Common myeloid progenitor, CD34-positive (primary cell): ENCODE data around the gene GCK.

Source experiments
- CTCF ChIA-PET: fragments of 350-600 bp; sonication (Branson Sonifier 250); formaldehyde crosslinking; loops from one replicate; lab custom pipeline; 2021; ENCODE audit warnings: antibody characterized with exemption; lab: Charles Lee
- POLR2A ChIA-PET: fragments of 350-600 bp; sonication (Branson Sonifier 250); formaldehyde crosslinking; loops from one replicate; lab custom pipeline; 2021; ENCODE audit warnings: antibody characterized with exemption; lab: Charles Lee
- DNase-seq, 3 donors: peaks; one replicate each; pipeline versions ENCODE4 v3.0.0 to v3.0.0-alpha.2; 2013
- H3K27ac ChIP-seq, 2 experiments: 1 replicate in 1 of 2; 2 replicates in 1 of 2; pipeline ENCODE4 v1.7.0; 2013; ENCODE audit warnings: inconsistent platforms in 2 of 2, low read length in 2 of 2, mild to moderate bottlenecking in 2 of 2, low read depth in 1 of 2, moderate library complexity in 1 of 2; ENCODE audit not compliant: severe bottlenecking in 2 of 2, insufficient read depth in 1 of 2, poor library complexity in 1 of 2
- H3K27me3 ChIP-seq, 5 experiments: replicated peaks in 2 of 5; 1 replicate in 3 of 5; 2 replicates in 2 of 5; pipeline versions ENCODE4 v1.6.1 to v1.7.0; 2013; ENCODE audit warnings: low read length in 4 of 5, mild to moderate bottlenecking in 2 of 5, moderate library complexity in 2 of 5, inconsistent platforms in 1 of 5; ENCODE audit not compliant: insufficient read depth in 5 of 5, control insufficient read depth in 4 of 5
- H3K36me3 ChIP-seq, 4 experiments: 1 replicate in 2 of 4; 2 replicates in 2 of 4; pipeline versions ENCODE4 v1.6.1 to v1.7.0; 2013; ENCODE audit warnings: low read length in 3 of 4, control low read depth in 1 of 4, mild to moderate bottlenecking in 1 of 4; ENCODE audit not compliant: control insufficient read depth in 4 of 4, insufficient read depth in 4 of 4
- H3K4me1 ChIP-seq, 4 experiments: 1 replicate in 3 of 4; 2 replicates in 1 of 4; pipeline versions ENCODE4 v1.6.1 to v1.7.1; 2013; ENCODE audit warnings: low read length in 3 of 4, mild to moderate bottlenecking in 3 of 4, control low read depth in 1 of 4, inconsistent platforms in 1 of 4, moderate library complexity in 1 of 4; ENCODE audit not compliant: control insufficient read depth in 4 of 4, insufficient read depth in 4 of 4; ENCODE audit errors: control extremely low read depth in 1 of 4
- H3K4me3 ChIP-seq, 7 experiments: 1 replicate in 4 of 7; 2 replicates in 3 of 7; pipeline versions ENCODE4 v1.5.1 to v1.7.0; 2013; ENCODE audit warnings: mild to moderate bottlenecking in 7 of 7, low read length in 6 of 7, moderate library complexity in 6 of 7, inconsistent platforms in 2 of 7, low read depth in 2 of 7, control low read depth in 1 of 7; ENCODE audit not compliant: insufficient read depth in 4 of 7, control insufficient read depth in 1 of 7; ENCODE audit errors: extremely low read depth in 1 of 7
- H3K9me3 ChIP-seq, 5 experiments: 1 replicate in 4 of 5; 2 replicates in 1 of 5; pipeline versions ENCODE4 v1.6.1 to v1.7.1; 2013; ENCODE audit warnings: low read length in 4 of 5, mild to moderate bottlenecking in 2 of 5, inconsistent platforms in 1 of 5, low read depth in 1 of 5, moderate library complexity in 1 of 5; ENCODE audit not compliant: control insufficient read depth in 4 of 5, insufficient read depth in 2 of 5; ENCODE audit errors: control extremely low read depth in 1 of 5
- WGBS: methylation state at CpG from one replicate; pipeline ENCODE4 v1.1.5; 2013; ENCODE audit not compliant: insufficient coverage; 5-methylcytosine and 5-hydroxymethylcytosine counted together

Gene GCK

GRCh38 chr7:44227911-44228310 is 38.7 kb upstream of the GCK start:
- Histone ChIP-seq H3K4me3 (no peak overlapping the region), H3K27me3 (peaks cover 0 to 6% (median 0%) of the 10 kb centered on the region in 5 experiments), H3K9me3 (no peaks in the 10 kb centered on the region), H3K4me1 (no peaks in the 10 kb centered on the region), H3K36me3 (no peaks in the 10 kb centered on the region), H3K27ac (no peak overlapping the region)
- no peak for DNase-seq
- ChIA-PET CTCF (interaction anchor here (0.8 to 1.3 kb wide), 2 partner anchors 10 to 13 kb away, joined by 3 to 4 read pairs; no protein-coding TSS in a partner anchor), POLR2A (interaction anchor here (0.8 kb wide), 1 partner anchor 13 kb away, joined by 3 read pairs; no protein-coding TSS in a partner anchor)
- 93% methylated on average over 9 of the region's 14 CpGs for WGBS

GRCh38 chr7:44226396-44226753 is 37.1 kb upstream of the GCK start:
- ChIA-PET POLR2A (no interaction called here), CTCF (no interaction called here)
- Histone ChIP-seq H3K4me3 (no peak overlapping the region), H3K36me3 (no peaks in the 10 kb centered on the region), H3K27ac (no peak overlapping the region), H3K9me3 (no peaks in the 10 kb centered on the region), H3K27me3 (peaks cover 0 to 6% (median 0%) of the 10 kb centered on the region in 5 experiments), H3K4me1 (no peaks in the 10 kb centered on the region)
- WGBS: 70% methylated on average over 16 of the region's 17 CpGs
- no peak for DNase-seq

- H3K36me3 ChIP-seq: no peaks in the 10 kb centered on the region
- H3K9me3 ChIP-seq: no peaks in the 10 kb centered on the region
- ChIA-PET CTCF (interaction anchor here (2.2 kb wide), 1 partner anchor 9 kb away, joined by 7 read pairs; no protein-coding TSS in a partner anchor), POLR2A (no interaction called here)
- peaks cover 0 to 6% (median 0%) of the 10 kb centered on the region in 5 experiments for H3K27me3 ChIP-seq
- no peak for DNase-seq
- 91% methylated on average over 26 of the region's 26 CpGs for WGBS
- no peak overlapping the region for H3K27ac ChIP-seq
- H3K4me3 ChIP-seq: no peak overlapping the region
- H3K4me1 ChIP-seq: no peaks in the 10 kb centered on the region
These were observed 36.5 kb upstream of the GCK start for GRCh38 chr7:44225566-44226395.

- DNase-seq: no peak
- ChIA-PET POLR2A (no interaction called here), CTCF (interaction anchor here (2.2 kb wide), 1 partner anchor 10 kb away, joined by 7 read pairs; no protein-coding TSS in a partner anchor)
These were observed 35.8 kb upstream of the GCK start for GRCh38 chr7:44224974-44225565.

GRCh38 chr7:44224080-44224973 is 35.1 kb upstream of the GCK start:
- Histone ChIP-seq H3K4me3 (no peak overlapping the region), H3K27ac (no peak overlapping the region), H3K27me3 (peaks cover 0 to 6% (median 0%) of the 10 kb centered on the region in 5 experiments), H3K9me3 (no peaks in the 10 kb centered on the region), H3K4me1 (no peaks in the 10 kb centered on the region), H3K36me3 (no peaks in the 10 kb centered on the region)
- DNase-seq: no peak
- POLR2A ChIA-PET: no interaction called here
- 91% methylated on average over 14 of the region's 18 CpGs for WGBS
- CTCF ChIA-PET: interaction anchor here (1.0 to 2.2 kb wide), 3 partner anchors 10 to 17 kb away, joined by 3 to 7 read pairs (median 4); no protein-coding TSS in a partner anchor

More at GRCh38 chr7:44224974-44225565, 35.8 kb upstream of the GCK start:
- H3K36me3 ChIP-seq: no peaks in the 10 kb centered on the region
- H3K9me3 ChIP-seq: no peaks in the 10 kb centered on the region
- WGBS: 92% methylated on average over 7 of the region's 10 CpGs
- no peak overlapping the region for H3K27ac ChIP-seq
- no peaks in the 10 kb centered on the region for H3K4me1 ChIP-seq
- H3K4me3 ChIP-seq: no peak overlapping the region
- H3K27me3 ChIP-seq: peaks cover 0 to 6% (median 0%) of the 10 kb centered on the region in 5 experiments

- H3K27ac ChIP-seq: no peak overlapping the region
- H3K36me3 ChIP-seq: no peaks in the 10 kb centered on the region
- WGBS: 100% methylated on average over 3 of the region's 5 CpGs
- no peaks in the 10 kb centered on the region for H3K4me1 ChIP-seq
- peaks cover 0 to 3% (median 0%) of the 10 kb centered on the region in 5 experiments for H3K9me3 ChIP-seq
- CTCF ChIA-PET: interaction anchor here (1.0 to 2.2 kb wide), 6 partner anchors 9 to 254 kb away, joined by 3 to 7 read pairs (median 3); no protein-coding TSS in a partner anchor
- no peak for DNase-seq
- H3K27me3 ChIP-seq: peaks cover 0 to 6% (median 0%) of the 10 kb centered on the region in 5 experiments
- no peak overlapping the region for H3K4me3 ChIP-seq
- POLR2A ChIA-PET: no interaction called here
These were observed 34.3 kb upstream of the GCK start for GRCh38 chr7:44223362-44224079.
